ENCODE measurements around the gene ANKRD53. TPM values are rescaled to one million over a fixed set of nuclear protein-coding genes. Genes with fewer than 3 reads are reported as not detected.
A peak's percentile ranks its signal among the peaks of the same experiment; 100 is the strongest.

The ANKRD53 gene
- total RNA-seq = 3.7 and 5.4 TPM in 2 replicates
- long read RNA-seq, partial matches to known transcripts = 0 of 1 reads
- long read RNA-seq, other reads (novel, unspliced or antisense) = 0 of 1 reads

- H3K4me3 Mint-ChIP-seq (ENCODE audit: low read depth) = peak within 1 kb of the TSS; percentile 75
- H3K9me3 Mint-ChIP-seq (ENCODE audit: low read depth) = no peaks in the 10 kb centered on the region
- peaks cover 20% of the 10 kb centered on the region for H3K4me1 Mint-ChIP-seq (ENCODE audit: low read depth)
- peak; percentile 75 for DNase-seq (ENCODE audit: low spot score, unreplicated experiment)
- peak within 1 kb of the TSS; percentile 94 for H3K27ac Mint-ChIP-seq
- no peaks in the 10 kb centered on the region for H3K27me3 Mint-ChIP-seq
- no peak for TF ChIP-seq CTCF (IDR thresholded peaks at IDR 0.05; ENCODE audit: unreplicated experiment)
- H3K36me3 Mint-ChIP-seq (ENCODE audit: insufficient read depth) = no peaks in the 10 kb centered on the region
Measured at GRCh38 chr2:70978341-70979179, at the start of gene ANKRD53. ANKRD53 (plus strand) TSS chr2:70978630; CDS start chr2:70978646, 16 bp downstream.

- TF ChIP-seq CTCF (IDR thresholded peaks at IDR 0.05; ENCODE audit: unreplicated experiment) = no peak
Measured at GRCh38 chr2:70930371-70931329, 47.8 kb upstream of the ANKRD53 start.

GRCh38 chr2:70931376-70932000 lies 46.9 kb upstream of the ANKRD53 start:
- no peaks in the 10 kb centered on the region for H3K9me3 Mint-ChIP-seq (ENCODE audit: low read depth)
- H3K27me3 Mint-ChIP-seq = peaks cover 42% of the 10 kb centered on the region
- DNase-seq (ENCODE audit: low spot score, unreplicated experiment) = no peak
- peaks cover 11% of the 10 kb centered on the region for H3K4me1 Mint-ChIP-seq (ENCODE audit: low read depth)
- H3K4me3 Mint-ChIP-seq (ENCODE audit: low read depth) = no peak overlapping the region
- no peak for TF ChIP-seq CTCF (IDR thresholded peaks at IDR 0.05; ENCODE audit: unreplicated experiment)
- H3K36me3 Mint-ChIP-seq (ENCODE audit: insufficient read depth) = no peaks in the 10 kb centered on the region
- H3K27ac Mint-ChIP-seq = no peak overlapping the region

More at GRCh38 chr2:70930371-70931329, 47.8 kb upstream of the ANKRD53 start:
- DNase-seq (ENCODE audit: low spot score, unreplicated experiment) = no peak
- no peaks in the 10 kb centered on the region for H3K36me3 Mint-ChIP-seq (ENCODE audit: insufficient read depth)
- no peaks in the 10 kb centered on the region for H3K9me3 Mint-ChIP-seq (ENCODE audit: low read depth)
- no peak overlapping the region for H3K4me3 Mint-ChIP-seq (ENCODE audit: low read depth)
- H3K4me1 Mint-ChIP-seq (ENCODE audit: low read depth) = peaks cover 6% of the 10 kb centered on the region
- no peak overlapping the region for H3K27ac Mint-ChIP-seq
- peaks cover 43% of the 10 kb centered on the region for H3K27me3 Mint-ChIP-seq

GRCh38 chr2:70932631-70933230 lies 45.7 kb upstream of the ANKRD53 start:
- DNase-seq (ENCODE audit: low spot score, unreplicated experiment) = no peak
- peaks cover 37% of the 10 kb centered on the region for H3K27me3 Mint-ChIP-seq
- peaks cover 16% of the 10 kb centered on the region for H3K4me1 Mint-ChIP-seq (ENCODE audit: low read depth)
- H3K9me3 Mint-ChIP-seq (ENCODE audit: low read depth) = no peaks in the 10 kb centered on the region
- H3K4me3 Mint-ChIP-seq (ENCODE audit: low read depth) = no peak overlapping the region
- no peak for TF ChIP-seq CTCF (IDR thresholded peaks at IDR 0.05; ENCODE audit: unreplicated experiment)
- no peak overlapping the region for H3K27ac Mint-ChIP-seq
- no peaks in the 10 kb centered on the region for H3K36me3 Mint-ChIP-seq (ENCODE audit: insufficient read depth)
